Stimulated activated effector memory CD8-positive, alpha-beta T cell treated with anti-CD3 and anti-CD28 coated beads, Interleukin-12 subunit alpha, Interleukin-12 subunit beta, amount 100 ng/mL, for 72 hours (primary cell): ENCODE data around the gene PLA2G4E.

Source experiments
- ATAC-seq: fragments of 150-1000 bp; cut with Tn5 transposase; 2 replicates; pipeline ENCODE4 v1.10.0; 2021
- DNase-seq, 2 donors: peaks; one replicate each; pipeline ENCODE4 v3.0.0; 2021 to 2022; ENCODE audit warnings: low spot score in 2 of 2
- H3K27ac Mint-ChIP-seq: one replicate; pipeline ENCODE4 v1.8.0; 2022; ENCODE audit warnings: mild to moderate bottlenecking, mixed read lengths
- H3K36me3 Mint-ChIP-seq: one replicate; pipeline ENCODE4 v1.8.0; 2022; ENCODE audit warnings: mild to moderate bottlenecking, mixed read lengths
- H3K4me1 Mint-ChIP-seq: one replicate; pipeline ENCODE4 v1.8.0; 2022; ENCODE audit warnings: mixed read lengths
- H3K4me3 Mint-ChIP-seq: one replicate; pipeline ENCODE4 v1.8.0; 2022; ENCODE audit warnings: mild to moderate bottlenecking, mixed read lengths
- H3K9me3 Mint-ChIP-seq: one replicate; pipeline ENCODE4 v1.8.0; 2022; ENCODE audit warnings: mixed read lengths

The PLA2G4E gene

GRCh38 chr15:41937568-41937923 is 83.3 kb downstream of the PLA2G4E start:
- Mint-ChIP-seq H3K4me1 (peaks cover 73% of the 10 kb centered on the region), H3K4me3 (peak overlapping the region; percentile 67), H3K36me3 (peaks cover 82% of the 10 kb centered on the region), H3K27ac (peak overlapping the region; percentile 96), H3K9me3 (no peaks in the 10 kb centered on the region)
- ATAC-seq = no peak
- DNase-seq = no peak

GRCh38 chr15:41936649-41937567 is 83.9 kb downstream of the PLA2G4E start:
- Mint-ChIP-seq H3K9me3 (no peaks in the 10 kb centered on the region), H3K4me1 (peaks cover 67% of the 10 kb centered on the region), H3K27ac (peak overlapping the region; percentile 96), H3K36me3 (peaks cover 82% of the 10 kb centered on the region), H3K4me3 (peak overlapping the region; percentile 67)
- peak; percentile 51 to 86 for DNase-seq
- ATAC-seq = peak; percentile 76

- Mint-ChIP-seq H3K4me3 (peak overlapping the region; percentile 67), H3K4me1 (peaks cover 64% of the 10 kb centered on the region), H3K36me3 (peaks cover 77% of the 10 kb centered on the region), H3K27ac (peak overlapping the region; percentile 96), H3K9me3 (no peaks in the 10 kb centered on the region)
- ATAC-seq (no peak), DNase-seq (no peak)
Observed at GRCh38 chr15:41936155-41936554, 84.7 kb downstream of the PLA2G4E start.

GRCh38 chr15:41935566-41936020 is 85.2 kb downstream of the PLA2G4E start:
- Mint-ChIP-seq H3K9me3 (no peaks in the 10 kb centered on the region), H3K36me3 (peaks cover 71% of the 10 kb centered on the region), H3K27ac (peak overlapping the region; percentile 96), H3K4me1 (peaks cover 58% of the 10 kb centered on the region), H3K4me3 (peak overlapping the region; percentile 67)
- DNase-seq = peak in 1 of 2 donors; percentile 74
- ATAC-seq = peak; percentile 54

GRCh38 chr15:41934843-41935242 is 86.0 kb downstream of the PLA2G4E start:
- Mint-ChIP-seq H3K27ac (peak overlapping the region; percentile 96), H3K9me3 (no peaks in the 10 kb centered on the region), H3K4me1 (peaks cover 53% of the 10 kb centered on the region), H3K4me3 (peak overlapping the region; percentile 67), H3K36me3 (peaks cover 63% of the 10 kb centered on the region)
- ATAC-seq (peak; percentile 68), DNase-seq (peak; percentile 28 to 77)

- H3K4me3 Mint-ChIP-seq = peak overlapping the region; percentile 67
- ATAC-seq = no peak
- no peak for DNase-seq
Observed at GRCh38 chr15:41933771-41934170, 87.1 kb downstream of the PLA2G4E start.

GRCh38 chr15:41933326-41933725 is 87.5 kb downstream of the PLA2G4E start:
- Mint-ChIP-seq H3K36me3 (peaks cover 50% of the 10 kb centered on the region), H3K4me3 (no peak overlapping the region), H3K9me3 (no peaks in the 10 kb centered on the region), H3K27ac (peak overlapping the region; percentile 96), H3K4me1 (peaks cover 53% of the 10 kb centered on the region)
- ATAC-seq = no peak
- no peak for DNase-seq

More at GRCh38 chr15:41933771-41934170, 87.1 kb downstream of the PLA2G4E start:
- H3K9me3 Mint-ChIP-seq = no peaks in the 10 kb centered on the region
- H3K27ac Mint-ChIP-seq = peak overlapping the region; percentile 96
- H3K4me1 Mint-ChIP-seq = peaks cover 53% of the 10 kb centered on the region
- H3K36me3 Mint-ChIP-seq = peaks cover 53% of the 10 kb centered on the region

- Mint-ChIP-seq H3K4me1 (peaks cover 51% of the 10 kb centered on the region), H3K9me3 (no peaks in the 10 kb centered on the region), H3K4me3 (no peak overlapping the region), H3K36me3 (peaks cover 45% of the 10 kb centered on the region), H3K27ac (peak overlapping the region; percentile 96)
- no peak for DNase-seq
- no peak for ATAC-seq
Observed at GRCh38 chr15:41932511-41933289, 88.1 kb downstream of the PLA2G4E start.

GRCh38 chr15:41932101-41932500 is 88.7 kb downstream of the PLA2G4E start:
- Mint-ChIP-seq H3K4me3 (no peak overlapping the region), H3K9me3 (no peaks in the 10 kb centered on the region), H3K4me1 (peaks cover 51% of the 10 kb centered on the region), H3K36me3 (peaks cover 39% of the 10 kb centered on the region), H3K27ac (no peak overlapping the region)
- ATAC-seq (no peak), DNase-seq (no peak)
